A673 (cell line): ENCODE results near the gene NOD1. TPM values are rescaled to one million over a fixed set of nuclear protein-coding genes. Genes with fewer than 3 reads are reported as not detected.

ENCODE experiments used
- BruUV-seq: library from RNA; stranded (reverse); fragments of 400-500 nt; replicated peaks from 2 replicates; lab custom pipeline; 2021; lab: Mats Ljungman, UMichigan
- CTCF ChIA-PET: fragments of 300-600 bp; sonication (Branson Sonifier 250); formaldehyde crosslinking; loops from one replicate; lab custom pipeline; 2022; ENCODE audit warnings: antibody characterized with exemption; lab: Charles Lee
- POLR2A ChIA-PET: fragments of 300-600 bp; sonication (Branson Sonifier 250); formaldehyde crosslinking; loops from one replicate; lab custom pipeline; 2022; ENCODE audit warnings: antibody characterized with exemption; ENCODE audit not compliant: low non-redundant PET; lab: Charles Lee
- DNase-seq: peaks from one replicate; pipeline ENCODE4 v3.0.0-alpha.2; 2015; ENCODE audit warnings: low spot score
- H3K27ac ChIP-seq: fragments of 200-600 bp; sonication (generic); 2 replicates; pipeline ENCODE4 v1.5.1; 2016; ENCODE audit warnings: mixed run types, low read depth, mild to moderate bottlenecking, mixed read lengths, antibody characterized with exemption, low read length; ENCODE audit not compliant: poor library complexity, severe bottlenecking
- H3K27me3 ChIP-seq: fragments of 200-600 bp; sonication (generic); replicated peaks from 2 replicates; pipeline ENCODE4 v1.6.1; 2017; ENCODE audit warnings: mixed run types, low read depth, mild to moderate bottlenecking, mixed read lengths, antibody characterized with exemption, low read length; ENCODE audit not compliant: insufficient read depth, poor library complexity
- H3K36me3 ChIP-seq: fragments of 200-600 bp; sonication (generic); 2 replicates; pipeline ENCODE4 v1.6.1; 2016; ENCODE audit warnings: mixed run types, mild to moderate bottlenecking, mixed read lengths, antibody characterized with exemption, low read length; ENCODE audit not compliant: insufficient read depth, poor library complexity, severe bottlenecking
- H3K4me1 ChIP-seq: fragments of 200-600 bp; sonication (generic); 2 replicates; pipeline ENCODE4 v1.6.1; 2017; ENCODE audit warnings: mixed run types, mild to moderate bottlenecking, mixed read lengths, antibody characterized with exemption, low read length; ENCODE audit not compliant: insufficient read depth, poor library complexity, severe bottlenecking
- H3K4me3 ChIP-seq: fragments of 200-600 bp; sonication (generic); 2 replicates; pipeline ENCODE4 v1.5.1; 2016; ENCODE audit warnings: low read depth, mixed run types, mild to moderate bottlenecking, mixed read lengths, low read length; ENCODE audit not compliant: poor library complexity, severe bottlenecking
- H3K9me3 ChIP-seq: fragments of 200-600 bp; sonication (generic); 2 replicates; pipeline ENCODE4 v1.6.1; 2016; ENCODE audit warnings: mixed run types, low read depth, mild to moderate bottlenecking, mixed read lengths, antibody characterized with exemption, low read length; ENCODE audit not compliant: poor library complexity, severe bottlenecking
- CTCF ChIP-seq: fragments of 300-800, 200-600 bp; sonication (generic); conservative IDR thresholded peaks from 2 replicates; pipeline ENCODE4 v1.5.1; 2017; ENCODE audit warnings: low read depth, mild to moderate bottlenecking, antibody characterized with exemption, low read length, moderate library complexity, mixed read lengths
- EZH2 ChIP-seq: fragments of 200-600 bp; sonication (generic); IDR thresholded peaks from 2 replicates; pipeline ENCODE4 v1.6.1; 2017; ENCODE audit warnings: borderline replicate concordance, low read depth, mild to moderate bottlenecking, mixed read lengths, antibody characterized with exemption, low read length; ENCODE audit not compliant: poor library complexity, severe bottlenecking
- intact Hi-C: fragments of 100-400 bp; cut with micrococcal nuclease; formaldehyde crosslinking; loops from one replicate; pipeline ENCODE4 v1.10.0; 2022; ENCODE audit not compliant: unreplicated experiment
- total RNA-seq: library from RNA; stranded (reverse); gene quantifications from 2 replicates; pipeline ENCODE4 v1.2.3, GENCODE V29; 2021

The NOD1 gene
- total RNA-seq, 1 experiment from 2014 or later: 2.3 TPM

- no peak for DNase-seq
- H3K27me3 ChIP-seq: no peaks in the 10 kb centered on the region
- no peaks in the 10 kb centered on the region for H3K4me1 ChIP-seq
- no peaks in the 10 kb centered on the region for H3K36me3 ChIP-seq
- ChIA-PET CTCF (no interaction called here), POLR2A (no interaction called here)
- H3K27ac ChIP-seq: no peak overlapping the region
- BruUV-seq: no TSS peak
- H3K9me3 ChIP-seq: no peaks in the 10 kb centered on the region
- H3K4me3 ChIP-seq: no peak overlapping the region
- intact Hi-C loops: no loop called here
- TF ChIP-seq CTCF: no peak
- no peak for TF ChIP-seq EZH2
These were observed 3.7 kb downstream of the NOD1 start for GRCh38 chr7:30474893-30475292.

GRCh38 chr7:30474485-30474884 lies 4.1 kb downstream of the NOD1 start:
- ChIA-PET POLR2A (no interaction called here), CTCF (no interaction called here)
- no peak overlapping the region for H3K4me3 ChIP-seq
- H3K27ac ChIP-seq: no peak overlapping the region
- intact Hi-C loops: no loop called here
- no peak for TF ChIP-seq CTCF
- no peak for TF ChIP-seq EZH2
- H3K27me3 ChIP-seq: no peaks in the 10 kb centered on the region
- BruUV-seq: no TSS peak
- DNase-seq: no peak
- no peaks in the 10 kb centered on the region for H3K36me3 ChIP-seq
- no peaks in the 10 kb centered on the region for H3K4me1 ChIP-seq
- no peaks in the 10 kb centered on the region for H3K9me3 ChIP-seq

- Histone ChIP-seq H3K27me3 (no peaks in the 10 kb centered on the region), H3K4me1 (no peaks in the 10 kb centered on the region), H3K4me3 (no peak overlapping the region), H3K36me3 (no peaks in the 10 kb centered on the region), H3K9me3 (no peaks in the 10 kb centered on the region), H3K27ac (no peak overlapping the region)
- DNase-seq: no peak
- CTCF ChIA-PET: no interaction called here
- POLR2A ChIA-PET: no interaction called here
- no TSS peak for BruUV-seq
- intact Hi-C loops: no loop called here
- TF ChIP-seq CTCF (no peak), EZH2 (no peak)
These were observed 4.7 kb downstream of the NOD1 start for GRCh38 chr7:30473903-30474302.
